GM12892 (cell line): Measurements from ENCODE around the gene NWD2.
"Not testable (repeated sequence)": the region's sequence is repeated elsewhere in the genome, so short reads cannot be mapped to it uniquely, and the experiment has no call there.

Source experiments
- DNase-seq: peaks from one replicate; pipeline ENCODE4 v3.0.0; 2011; ENCODE audit not compliant: insufficient read length
- FAIRE-seq: peaks from 2 replicates; lab custom pipeline; 2011; peaks lifted over from hg19 to GRCh38; lab: Jason Lieb, UNC
- POLR2A ChIP-seq: IDR thresholded peaks from 2 replicates; pipeline ENCODE4 v1.6.1; 2011; ENCODE audit warnings: low read depth, low read length, control low read depth
- POLR2AphosphoS5 ChIP-seq: IDR thresholded peaks from 2 replicates; pipeline ENCODE4 v1.6.1; 2011; ENCODE audit warnings: low read depth, low read length, control low read depth
- TAF1 ChIP-seq: IDR thresholded peaks from 2 replicates; pipeline ENCODE4 v1.6.1; 2011; ENCODE audit warnings: low read depth, mild to moderate bottlenecking, control low read depth, low read length, borderline replicate concordance

NWD2 gene

DNA sequence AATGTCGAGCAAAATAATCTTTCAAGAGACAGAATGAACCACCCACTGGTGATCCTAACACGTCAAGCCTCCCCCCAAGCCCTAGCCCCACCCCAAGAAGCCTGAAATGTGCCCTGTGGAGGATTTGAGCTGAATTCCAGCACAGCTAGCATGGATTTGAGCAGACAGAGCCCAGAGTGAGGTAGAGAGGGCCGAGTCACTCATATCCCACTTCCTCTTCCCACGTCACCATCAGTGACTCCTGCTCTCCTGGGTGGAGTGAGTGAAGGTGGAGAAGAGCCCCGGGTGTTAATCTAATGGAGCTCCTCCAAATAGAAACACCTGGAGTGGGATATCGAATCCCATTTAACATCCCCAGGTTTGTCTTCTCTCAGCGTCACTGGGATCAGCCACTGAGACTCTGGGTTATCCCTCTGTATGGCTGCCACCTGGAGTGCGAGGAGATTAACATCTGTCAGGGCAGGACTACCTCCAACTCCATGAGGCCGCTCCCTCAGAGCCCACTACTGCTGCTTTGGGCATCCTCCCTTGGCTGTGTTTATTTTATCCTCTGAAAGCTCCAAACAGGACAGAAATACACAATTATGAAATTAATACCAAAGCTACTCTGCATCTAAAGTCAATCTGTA lies 136.6 kb downstream of the NWD2 start:
- TF ChIP-seq POLR2A: no peak
- TF ChIP-seq POLR2AphosphoS5: no peak
- no peak for TF ChIP-seq TAF1
- DNase-seq (no peak), FAIRE-seq (no peak)

DNA sequence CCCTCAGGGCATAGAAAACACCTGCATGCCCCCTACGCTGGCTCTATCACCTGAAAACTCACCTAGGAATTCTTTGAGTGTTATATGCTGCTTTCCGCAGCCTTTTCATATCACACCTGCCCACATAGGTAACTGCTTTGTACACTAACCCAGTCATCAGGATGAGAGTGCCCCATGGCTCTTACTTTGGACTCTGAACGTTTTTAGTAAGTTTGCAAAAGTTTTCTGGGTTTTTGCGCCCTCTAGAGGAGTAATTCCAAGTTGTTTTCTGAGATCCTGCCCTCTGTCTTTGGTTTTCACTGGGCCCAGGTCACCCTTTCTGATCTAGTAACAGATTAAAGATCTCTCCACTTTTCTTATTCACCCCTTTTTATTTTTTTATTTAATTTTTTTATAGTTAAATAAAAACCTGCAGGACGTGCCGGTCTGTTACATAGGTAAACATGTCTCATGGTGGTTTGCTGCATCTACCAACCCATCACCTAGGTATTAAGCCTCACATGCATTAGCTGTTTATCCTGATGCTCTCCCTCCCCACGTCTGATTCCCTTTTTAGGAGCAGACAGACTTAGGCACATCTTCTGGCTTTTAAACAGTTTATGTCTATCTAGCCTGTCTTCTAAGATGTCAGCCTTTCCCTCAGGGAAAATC lies 139.2 kb downstream of the NWD2 start:
- FAIRE-seq: no peak
- TF ChIP-seq TAF1 (no peak), POLR2AphosphoS5 (no peak), POLR2A (no peak)

DNA sequence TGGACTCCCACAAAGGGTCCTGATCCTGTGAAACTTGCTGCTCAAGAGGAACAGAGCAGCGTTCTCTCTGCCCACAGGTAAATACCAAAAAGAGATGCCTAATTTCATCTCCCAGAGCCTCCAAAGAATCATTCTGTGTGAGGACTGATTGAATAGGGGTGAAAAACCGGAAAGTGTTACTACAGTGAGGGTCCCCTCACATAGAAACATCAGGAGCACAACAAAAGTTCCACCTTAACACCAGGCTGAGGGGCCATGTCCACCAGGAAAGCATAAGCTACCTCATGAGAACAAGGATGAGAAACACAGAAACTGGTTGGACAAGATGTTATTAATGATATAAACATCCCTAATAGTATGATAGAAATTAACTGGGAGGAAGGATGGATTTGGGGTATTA lies 140.9 kb downstream of the NWD2 start:
- no peak for DNase-seq
- no peak for FAIRE-seq

More for the DNA sequence above, 139.2 kb downstream of the NWD2 start:
- DNase-seq: no peak

DNA sequence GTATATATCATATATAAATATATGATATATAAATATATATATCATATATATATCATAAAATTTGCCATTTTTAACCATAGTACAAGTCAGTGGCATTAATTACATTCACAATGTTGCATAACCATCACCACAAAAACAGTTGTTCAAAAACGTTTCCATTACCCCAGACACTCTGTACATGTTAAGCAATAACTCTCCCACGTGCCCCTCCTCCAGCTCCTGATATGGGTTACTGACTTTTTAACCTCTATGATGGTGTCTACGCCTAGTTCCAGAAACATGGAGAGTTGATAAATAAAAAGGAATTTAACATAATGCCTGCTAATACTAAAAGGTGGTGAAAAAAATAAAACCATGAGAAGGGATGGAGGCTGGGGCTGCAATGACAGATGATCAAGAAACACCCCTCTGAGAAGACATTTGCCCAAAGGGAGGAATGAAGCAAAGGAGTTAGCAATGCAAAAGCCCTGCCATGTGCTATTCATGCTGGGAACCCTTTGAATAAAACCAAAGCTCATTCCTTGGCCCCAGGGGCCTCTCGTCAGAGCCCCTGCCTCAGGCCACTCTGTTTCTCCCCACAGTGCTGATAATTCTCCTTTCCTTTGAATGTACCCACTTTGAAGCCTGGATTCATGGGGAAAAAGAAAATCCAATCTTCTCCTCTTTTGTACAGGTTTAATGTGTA lies 144.3 kb downstream of the NWD2 start:
- TF ChIP-seq TAF1 (no peak), POLR2A (no peak), POLR2AphosphoS5 (no peak)
- FAIRE-seq: no peak
- no peak for DNase-seq

More for the DNA sequence above, 140.9 kb downstream of the NWD2 start:
- TF ChIP-seq POLR2AphosphoS5: no peak

DNA sequence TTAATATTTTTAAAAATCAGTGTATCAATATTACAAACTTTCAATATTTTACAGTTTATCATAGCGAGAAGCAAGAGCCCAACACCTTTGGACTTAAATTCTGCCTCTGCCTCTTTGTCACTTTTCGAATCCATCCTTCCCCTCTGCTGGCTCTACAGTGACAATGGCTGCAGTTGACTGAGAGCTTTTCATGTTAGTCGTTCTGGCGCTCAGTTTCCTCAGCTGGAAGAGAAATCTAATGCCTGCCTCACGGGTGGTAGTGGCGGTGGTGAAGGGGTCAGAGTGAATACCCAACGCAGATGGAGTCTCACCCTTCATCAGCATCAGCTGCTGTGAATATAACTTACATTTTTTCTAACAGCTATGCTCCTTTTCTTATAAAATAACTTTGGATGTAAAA lies 144.8 kb downstream of the NWD2 start:
- FAIRE-seq (no peak), DNase-seq (no peak)
- TF ChIP-seq POLR2AphosphoS5 (no peak), POLR2A (no peak), TAF1 (no peak)

DNA sequence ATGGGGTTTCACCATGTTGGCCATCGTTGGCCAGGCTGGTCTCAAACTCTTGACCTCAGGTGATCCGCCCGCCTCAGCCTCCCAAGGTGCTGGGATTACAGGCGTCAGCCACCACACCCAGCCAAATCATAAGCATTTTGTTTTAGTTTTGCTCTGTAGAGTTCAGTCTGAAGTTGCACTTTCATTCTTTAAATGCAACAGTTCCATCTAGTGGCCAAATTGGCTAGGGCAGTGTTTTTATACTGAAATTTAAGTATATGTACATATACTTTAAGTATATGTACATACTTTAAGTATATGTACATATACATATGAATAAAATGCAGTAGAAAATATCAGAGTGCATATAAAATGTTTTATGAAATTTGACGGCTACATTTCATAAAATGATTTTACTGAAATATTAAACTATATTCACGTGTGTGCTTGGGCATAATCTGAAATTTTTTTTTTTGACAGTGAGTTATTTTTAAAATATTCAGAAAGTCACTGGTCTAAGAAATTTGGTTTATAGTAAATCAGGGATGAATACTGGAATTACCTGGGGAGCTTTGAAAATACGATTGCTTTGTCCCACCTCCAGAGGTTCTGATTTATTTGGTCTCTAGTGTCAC lies 145.5 kb downstream of the NWD2 start:
- DNase-seq: no peak
- FAIRE-seq: peak; percentile 48
- TF ChIP-seq POLR2AphosphoS5 (no peak), TAF1 (no peak)

DNA sequence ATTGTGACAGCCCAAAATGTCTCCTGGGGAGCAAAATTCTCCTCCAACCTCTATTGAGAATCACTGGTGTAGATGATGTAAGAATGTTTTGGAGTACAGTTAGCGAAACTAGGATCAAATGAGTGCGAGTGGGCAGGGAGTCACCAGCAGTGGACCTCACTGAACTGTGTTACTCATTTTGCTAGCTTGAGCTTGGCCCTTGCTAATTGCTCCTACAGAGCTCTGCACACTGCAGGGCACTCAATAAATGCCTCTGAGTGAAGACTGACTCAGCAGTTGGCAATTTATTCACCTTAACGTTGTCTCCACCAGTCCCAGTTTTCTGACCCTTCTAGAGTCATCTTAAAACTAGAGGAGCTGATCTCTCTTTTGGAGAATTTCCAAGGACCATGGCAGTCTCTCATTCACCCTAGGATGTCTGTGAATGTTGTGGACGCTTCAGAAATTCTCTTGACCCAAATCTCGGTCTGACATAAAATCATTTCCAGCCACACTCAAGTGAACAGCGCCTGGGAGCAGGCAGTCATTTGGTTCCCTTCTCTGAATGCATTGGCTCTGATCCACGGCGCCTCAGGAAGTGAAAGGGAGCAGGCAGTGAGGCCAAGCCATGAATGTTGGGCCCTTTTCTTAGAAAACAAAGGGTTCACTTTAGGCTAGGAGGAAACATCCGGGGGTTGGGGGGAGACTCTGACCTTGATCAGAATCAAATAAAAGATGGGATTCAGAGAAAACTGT lies 148.1 kb downstream of the NWD2 start:
- DNase-seq (no peak), FAIRE-seq (no peak)
- TF ChIP-seq TAF1: no peak
- TF ChIP-seq POLR2A: no peak
- no peak for TF ChIP-seq POLR2AphosphoS5

DNA sequence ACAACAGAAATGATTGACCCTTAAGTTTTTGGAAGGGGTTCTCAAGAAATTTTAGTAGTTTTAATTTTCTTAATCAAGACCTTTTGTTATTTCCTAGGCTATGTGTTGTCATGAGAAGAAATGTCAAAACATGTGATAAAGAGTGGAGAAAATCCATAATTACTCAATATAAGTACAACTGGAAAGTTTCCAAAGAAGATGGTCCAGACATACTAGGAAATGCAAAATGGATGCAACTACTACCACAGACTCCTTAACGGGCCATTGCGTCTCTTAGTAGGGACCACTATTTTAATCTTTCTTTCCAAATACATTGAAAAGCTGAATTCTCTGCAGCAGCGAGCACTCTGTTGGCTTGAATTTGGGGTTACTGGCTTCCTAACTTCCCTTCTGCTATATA lies 148.8 kb downstream of the NWD2 start:
- TF ChIP-seq TAF1 (no peak), POLR2A (no peak)
- DNase-seq (no peak), FAIRE-seq (no peak)

DNA sequence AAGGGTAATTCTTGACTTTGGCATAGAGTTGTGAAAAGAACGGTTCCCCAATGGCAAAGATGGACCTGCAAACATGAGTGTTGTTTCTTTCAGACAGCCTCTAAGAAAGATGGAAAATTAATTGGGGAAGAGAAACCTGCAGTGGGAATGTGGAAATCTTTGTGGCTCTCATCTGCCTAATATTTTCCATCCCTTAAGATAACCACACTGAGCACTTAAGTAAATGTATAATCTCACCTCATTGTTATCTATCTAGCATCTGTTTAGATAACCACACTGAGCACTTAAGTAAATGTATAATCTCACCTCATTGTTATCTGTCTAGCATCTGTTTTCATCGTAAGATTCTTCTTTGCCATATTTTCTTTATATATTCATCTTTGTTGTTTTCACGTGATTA lies 149.3 kb downstream of the NWD2 start:
- FAIRE-seq (no peak), DNase-seq (no peak)
- TF ChIP-seq POLR2AphosphoS5: no peak
- TF ChIP-seq TAF1: no peak
- TF ChIP-seq POLR2A: no peak

DNA sequence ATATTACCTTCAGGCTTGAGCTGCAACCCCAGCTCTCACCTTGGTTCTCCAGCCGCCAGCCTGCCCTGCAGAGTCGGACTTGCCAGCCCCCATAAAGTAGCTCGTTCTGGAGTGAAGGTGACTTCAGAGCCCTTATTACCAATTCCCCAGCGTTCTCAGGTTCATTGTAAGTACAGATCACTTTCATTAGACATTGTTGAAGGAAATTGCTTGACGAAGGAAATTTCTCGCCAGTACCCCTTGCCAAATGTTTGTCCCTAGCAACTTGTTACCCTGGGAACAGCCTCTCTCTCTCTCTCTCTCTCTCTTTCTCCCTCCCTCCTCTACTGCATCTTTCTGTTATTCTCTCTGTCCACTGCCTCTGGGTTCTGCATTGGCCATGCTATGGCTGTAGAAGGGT lies 153.0 kb downstream of the NWD2 start:
- no peak for TF ChIP-seq POLR2A
- DNase-seq (no peak), FAIRE-seq (no peak)

DNA sequence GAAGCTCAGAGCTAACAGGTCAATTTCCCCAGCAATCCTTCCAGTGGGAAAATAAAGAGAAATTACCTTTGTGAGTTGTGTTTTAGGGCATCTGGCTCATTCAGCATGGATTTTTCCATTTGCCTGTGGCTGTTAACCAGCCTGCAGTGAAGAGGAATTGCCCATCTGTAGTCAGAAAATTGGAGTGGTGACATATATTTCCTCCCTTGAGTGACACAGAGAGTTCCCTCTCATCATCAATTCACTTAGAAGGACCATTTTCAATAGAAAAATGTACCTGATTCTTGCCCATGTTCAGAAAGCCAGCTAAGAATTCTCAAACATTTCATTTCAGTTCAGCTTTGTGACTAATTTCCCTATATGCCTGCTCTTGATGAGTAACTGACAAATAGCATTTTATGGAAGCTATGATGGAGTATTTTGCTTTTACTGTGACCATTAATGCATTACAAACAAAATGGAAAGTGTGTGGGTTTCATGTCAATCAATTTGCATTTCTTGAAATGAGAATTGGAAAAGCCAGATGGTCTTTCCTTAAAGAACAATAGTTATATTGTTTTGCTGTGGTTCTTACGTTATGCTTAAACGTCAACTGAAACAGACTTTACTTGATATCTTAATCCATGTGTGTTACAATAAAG lies 155.8 kb downstream of the NWD2 start:
- DNase-seq (no peak), FAIRE-seq (peak; percentile 72)
- TF ChIP-seq POLR2A: no peak
- TF ChIP-seq TAF1: no peak
- TF ChIP-seq POLR2AphosphoS5: no peak

DNA sequence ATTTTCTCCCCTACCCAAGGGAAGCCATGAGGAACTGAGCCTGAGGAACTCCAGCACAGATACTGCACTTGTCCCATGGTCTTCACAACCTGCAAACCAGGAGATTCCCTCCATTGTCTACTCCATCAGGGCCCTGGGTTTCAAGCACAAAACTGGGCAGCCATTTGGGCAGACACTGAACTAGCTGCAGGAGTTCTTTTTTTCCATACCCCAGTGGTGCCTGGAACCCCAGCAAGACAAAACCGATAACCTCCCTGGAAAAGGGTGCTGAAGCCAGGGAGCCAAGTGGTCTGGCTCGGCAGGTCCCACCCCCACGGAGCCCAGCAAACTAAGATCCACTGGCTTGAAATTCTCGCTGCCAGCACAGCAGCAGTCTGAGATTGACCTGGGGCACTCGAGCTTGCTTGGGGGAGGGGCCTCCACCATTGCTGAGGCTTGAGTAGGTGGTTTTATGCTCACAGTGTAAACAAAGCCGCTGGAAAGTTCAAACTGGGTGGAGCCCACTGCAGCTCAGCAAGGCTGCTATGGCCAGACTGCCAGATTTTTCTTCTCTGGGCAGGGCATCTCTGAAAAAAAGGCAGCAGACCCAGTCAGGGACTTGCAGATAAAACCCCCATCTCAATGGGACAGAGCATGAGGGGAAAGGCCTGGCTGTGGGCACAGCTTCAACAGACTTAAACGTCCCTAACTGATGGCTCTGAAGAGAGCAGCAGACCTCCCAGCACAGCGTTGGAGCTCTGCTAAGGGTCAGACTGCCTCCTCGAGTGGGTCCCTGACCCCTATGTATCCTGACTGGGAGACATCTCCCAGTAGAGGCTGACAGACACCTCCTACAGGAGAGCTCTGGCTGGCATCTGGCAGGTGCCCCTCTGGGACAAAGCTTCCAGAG lies 163.6 kb downstream of the NWD2 start:
- not testable (repeated sequence) for DNase-seq, FAIRE-seq

DNA sequence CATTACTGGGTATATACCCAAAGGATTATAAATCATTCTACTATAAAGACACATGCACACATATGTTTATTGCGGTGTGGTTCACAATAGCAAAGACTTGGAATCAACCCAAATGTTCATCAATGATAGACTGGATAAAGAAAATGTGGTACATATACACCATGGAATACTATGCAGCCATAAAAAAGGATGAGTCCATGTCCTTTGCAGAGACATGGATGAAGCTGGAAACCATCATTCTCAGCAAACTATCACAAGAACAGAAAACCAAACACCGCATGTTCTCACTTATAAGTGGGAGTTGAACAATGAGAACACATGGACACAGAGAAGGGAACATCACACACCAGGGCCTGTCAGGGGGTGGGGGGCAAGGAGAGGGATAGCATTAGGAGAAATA lies 169.1 kb downstream of the NWD2 start:
- DNase-seq, FAIRE-seq: not testable (repeated sequence)
